SK-N-SH (cell line): ENCODE measurements around the gene SINHCAF. TPM values are rescaled to one million over a fixed set of nuclear protein-coding genes. Genes with fewer than 3 reads are reported as not detected.

Experiments
- CTCF ChIA-PET: fragments of 300-600, 350-600 bp; formaldehyde crosslinking; extraction: SDS; loops from one replicate; lab custom pipeline; 2021; lab: Yijun Ruan, JAX
- POLR2A ChIA-PET: fragments of 350-600 bp; sonication (Branson Sonifier 250); formaldehyde crosslinking; extraction: SDS; loops from one replicate; lab custom pipeline; 2020; ENCODE audit warnings: antibody characterized with exemption, inconsistent platforms; lab: Yijun Ruan, JAX
- DNase-seq: peaks from one replicate; pipeline ENCODE4 v3.0.0; 2012
- H2AFZ ChIP-seq: fragments of 200-600 bp; sonication (generic); 2 replicates; pipeline ENCODE4 v1.8.1; 2016; ENCODE audit warnings: antibody characterized with exemption, mild to moderate bottlenecking, low read depth
- H3F3A ChIP-seq: fragments of 200-600 bp; sonication (generic); replicated peaks from 2 replicates; pipeline ENCODE3; 2016; ENCODE audit warnings: antibody characterized with exemption, mild to moderate bottlenecking; ENCODE audit not compliant: insufficient read depth
- H3K27ac ChIP-seq, 2 experiments: fragments of 200-500 bp in 1 of 2; fragments of 200-600 bp in 1 of 2; sonication (Bioruptor generic) in 1 of 2; sonication (generic), shearing (Covaris generic) in 1 of 2; 2 replicates each; pipeline versions ENCODE4 v1.5.1 to v1.6.1; 2014 to 2016; ENCODE audit warnings: low read depth in 2 of 2, inconsistent platforms in 1 of 2, low read length in 1 of 2, mild to moderate bottlenecking in 1 of 2, mixed read lengths in 1 of 2
- H3K27me3 ChIP-seq: fragments of 200-600 bp; sonication (generic), shearing (Covaris generic); 2 replicates; pipeline ENCODE4 v1.6.1; 2016; ENCODE audit warnings: mixed run types; ENCODE audit not compliant: insufficient read depth
- H3K36me3 ChIP-seq, 2 experiments: fragments of 200-500 bp in 1 of 2; fragments of 200-600 bp in 1 of 2; sonication (Bioruptor generic) in 1 of 2; sonication (generic) in 1 of 2; replicated peaks in 1 of 2; 2 replicates each; pipeline versions ENCODE3 to v1.5.1; 2014 to 2016; ENCODE audit warnings: low read length in 1 of 2, mild to moderate bottlenecking in 1 of 2; ENCODE audit not compliant: insufficient read depth in 2 of 2, control insufficient read depth in 1 of 2
- H3K4me1 ChIP-seq, 2 experiments: fragments of 200-500 bp in 1 of 2; fragments of 200-600 bp in 1 of 2; sonication (Bioruptor generic) in 1 of 2; sonication (generic), shearing (Covaris generic) in 1 of 2; 2 replicates each; pipeline versions ENCODE4 v1.5.1 to v1.6.1; 2014 to 2016; ENCODE audit warnings: low read depth in 1 of 2, low read length in 1 of 2, mixed run types in 1 of 2; ENCODE audit not compliant: insufficient read depth in 2 of 2, control insufficient read depth in 1 of 2
- H3K4me2 ChIP-seq: fragments of 200-600 bp; sonication (generic), shearing (Covaris generic); 2 replicates; pipeline ENCODE4 v1.6.1; 2017; ENCODE audit warnings: mixed run types
- H3K4me3 ChIP-seq, 2 experiments: fragments of 200-500 bp in 1 of 2; fragments of 200-600 bp in 1 of 2; sonication (Bioruptor generic) in 1 of 2; sonication (generic), shearing (Covaris generic) in 1 of 2; 2 replicates each; pipeline versions ENCODE4 v1.5.1 to v1.8.1; 2014 to 2016; ENCODE audit warnings: low read depth in 2 of 2, inconsistent platforms in 1 of 2, low read length in 1 of 2, mild to moderate bottlenecking in 1 of 2, mixed read lengths in 1 of 2, moderate library complexity in 1 of 2
- H3K79me2 ChIP-seq: fragments of 200-600 bp; sonication (generic); 2 replicates; pipeline ENCODE4 v1.8.1; 2017; ENCODE audit warnings: mild to moderate bottlenecking; ENCODE audit not compliant: insufficient read depth
- H3K9ac ChIP-seq: fragments of 200-600 bp; sonication (generic); 2 replicates; pipeline ENCODE4 v1.6.1; 2017; ENCODE audit warnings: mixed run types
- H3K9me2 ChIP-seq: fragments of 200-600 bp; sonication (generic); 2 replicates; pipeline ENCODE4 v1.6.1; 2017; ENCODE audit warnings: mixed run types
- H3K9me3 ChIP-seq: fragments of 200-600 bp; sonication (generic); 2 replicates; pipeline ENCODE4 v1.6.1; 2017; ENCODE audit warnings: mixed run types, mild to moderate bottlenecking, moderate library complexity
- H4K20me1 ChIP-seq: fragments of 200-600 bp; sonication (generic); 2 replicates; pipeline ENCODE4 v1.6.1; 2017; ENCODE audit warnings: mild to moderate bottlenecking, mixed run types; ENCODE audit not compliant: insufficient read depth
- CHD2 ChIP-seq: fragments of 150-350 bp; IDR thresholded peaks from 2 replicates; pipeline ENCODE4 v1.6.1; 2018; ENCODE audit warnings: low read length; ENCODE audit not compliant: partially characterized antibody
- EZH2phosphoT487 ChIP-seq: fragments of 200-600 bp; sonication (generic); IDR thresholded peaks from 2 replicates; pipeline ENCODE4 v1.6.1; 2017; ENCODE audit warnings: low read depth, mixed run types, mild to moderate bottlenecking, antibody characterized with exemption, moderate library complexity, borderline replicate concordance
- FOXJ3 ChIP-seq: sonication (generic); formaldehyde crosslinking; IDR thresholded peaks from 2 replicates; pipeline ENCODE4 v1.5.1; 2020; ENCODE audit warnings: mild to moderate bottlenecking, missing genetic modification reagents
- GABPA ChIP-seq: IDR thresholded peaks from 2 replicates; pipeline ENCODE4 v1.4.0; 2012; ENCODE audit warnings: low read depth, mild to moderate bottlenecking
- GATA2 ChIP-seq: sonication (generic); formaldehyde crosslinking; IDR thresholded peaks from 2 replicates; pipeline ENCODE4 v1.5.0; 2020; ENCODE audit warnings: mild to moderate bottlenecking, missing genetic modification reagents
- NRF1 ChIP-seq: IDR thresholded peaks from 2 replicates; pipeline ENCODE4 v1.6.1; 2012; ENCODE audit warnings: low read depth, mild to moderate bottlenecking, low read length
- PBX3 ChIP-seq: IDR thresholded peaks from 2 replicates; pipeline ENCODE4; 2012
- POLR2AphosphoS5 ChIP-seq: IDR thresholded peaks from 2 replicates; pipeline ENCODE4 v1.6.1; 2012; ENCODE audit warnings: low read depth, low read length
- REST ChIP-seq: IDR thresholded peaks from 2 replicates; pipeline ENCODE4 v1.6.1; 2012; ENCODE audit warnings: mild to moderate bottlenecking, low read depth, low read length, moderate library complexity
- RXRA ChIP-seq: IDR thresholded peaks from 2 replicates; pipeline ENCODE4 v1.4.0; 2012; ENCODE audit warnings: low read depth, mild to moderate bottlenecking, borderline replicate concordance
- SIN3A ChIP-seq: IDR thresholded peaks from 2 replicates; pipeline ENCODE4 v1.6.1; 2012; ENCODE audit warnings: low read depth, mild to moderate bottlenecking, low read length, moderate library complexity, borderline replicate concordance
- SMC3 ChIP-seq: IDR thresholded peaks from 2 replicates; pipeline ENCODE4 v1.6.1; 2012; ENCODE audit warnings: low read depth, low read length, improper control_type of control experiment
- TAF1 ChIP-seq: IDR thresholded peaks from 2 replicates; pipeline ENCODE4 v1.6.1; 2012; ENCODE audit warnings: low read depth, mild to moderate bottlenecking, low read length, moderate library complexity, borderline replicate concordance
- USF2 ChIP-seq: fragments of 150-350 bp; IDR thresholded peaks from 2 replicates; pipeline ENCODE4 v1.6.1; 2017; ENCODE audit warnings: antibody characterized with exemption, low read length, low read depth, borderline replicate concordance
- WGBS: methylation state at CpG from one replicate; pipeline ENCODE4 v1.1.6; 2017; ENCODE audit warnings: low lambda C conversion rate; 5-methylcytosine and 5-hydroxymethylcytosine counted together
- polyA plus RNA-seq, 3 experiments: library from polyadenylated mRNA; depleted of rRNA; stranded (reverse); fragments of >200 nt; gene quantifications; 2 replicates each; pipeline ENCODE4 v1.2.3, GENCODE V29; 2012

SINHCAF gene
- polyA plus RNA-seq, 1 of the 3 experiments (the other 2 are of a cell fraction): 22.2 TPM

GRCh38 chr12:31265722-31266121 is 60.2 kb downstream of the SINHCAF start:
- H3K9ac ChIP-seq: no peak overlapping the region
- no peak for DNase-seq
- H3K27me3 ChIP-seq: no peaks in the 10 kb centered on the region
- H3K36me3 ChIP-seq: peaks cover 0 to 6% of the 10 kb centered on the region in 2 experiments
- no peak overlapping the region for H3K4me2 ChIP-seq
- 97% methylated on average over 8 of the region's 11 CpGs for WGBS
- no peaks in the 10 kb centered on the region for H3K9me2 ChIP-seq
- no peaks in the 10 kb centered on the region for H3K4me1 ChIP-seq
- H4K20me1 ChIP-seq: no peaks in the 10 kb centered on the region
- H3K79me2 ChIP-seq: no peaks in the 10 kb centered on the region
- H2AFZ ChIP-seq: no peak overlapping the region
- H3K9me3 ChIP-seq: no peaks in the 10 kb centered on the region
- no peak overlapping the region for H3K27ac ChIP-seq
- ChIA-PET POLR2A (no interaction called here), CTCF (interaction anchor here (0.8 to 1.1 kb wide), 3 partner anchors 13 to 418 kb away, joined by 3 to 4 read pairs (median 3); no protein-coding TSS in a partner anchor)
- H3K4me3 ChIP-seq: no peak overlapping the region
- no peak for TF ChIP-seq PBX3
- no peak for TF ChIP-seq GATA2
- TF ChIP-seq RXRA: no peak
- no peak for TF ChIP-seq USF2
- TF ChIP-seq REST: no peak
- no peak for TF ChIP-seq EZH2phosphoT487
- no peak for TF ChIP-seq CHD2
- no peak for TF ChIP-seq SMC3
- no peak for TF ChIP-seq TAF1
- no peak for TF ChIP-seq POLR2AphosphoS5
- TF ChIP-seq NRF1: no peak
- no peak for TF ChIP-seq SIN3A
- no peak for TF ChIP-seq FOXJ3 (CRISPR knock-in tag)
- TF ChIP-seq GABPA: no peak
- peaks cover 3% of the 10 kb centered on the region for H3F3A ChIP-seq
